Small intestine (tissue), 7 donors: ENCODE results near the gene ZCCHC14. TPM values are rescaled to one million over a fixed set of nuclear protein-coding genes. Genes with fewer than 3 reads are reported as not detected.

Experiments
- DNase-seq, 2 donors: peaks; one replicate each; pipeline versions ENCODE4 v3.0.0 to v3.0.0-alpha.2; 2013
- FAIRE-seq: peaks from 2 replicates; lab custom pipeline; 2012; peaks lifted over from hg19 to GRCh38; lab: Jason Lieb, UNC
- H3K27ac ChIP-seq, 3 donors: one replicate each; pipeline ENCODE4 v1.5.1; 2013; ENCODE audit warnings: low read length in 2 of 3, mild to moderate bottlenecking in 2 of 3, control low read depth in 1 of 3, inconsistent platforms in 1 of 3, low read depth in 1 of 3, moderate library complexity in 1 of 3
- H3K27me3 ChIP-seq, 3 donors: one replicate each; pipeline ENCODE4 v1.6.1; 2013; ENCODE audit warnings: low read length in 3 of 3, inconsistent platforms in 1 of 3; ENCODE audit not compliant: control insufficient read depth in 3 of 3, insufficient read depth in 3 of 3
- H3K36me3 ChIP-seq, 3 donors: one replicate each; pipeline ENCODE4 v1.6.1; 2013; ENCODE audit warnings: low read length in 3 of 3, inconsistent platforms in 1 of 3, low read depth in 1 of 3, mild to moderate bottlenecking in 1 of 3, moderate library complexity in 1 of 3; ENCODE audit not compliant: control insufficient read depth in 3 of 3, insufficient read depth in 2 of 3
- H3K4me1 ChIP-seq, 3 donors: one replicate each; pipeline ENCODE4 v1.6.1; 2013; ENCODE audit warnings: low read length in 2 of 3, inconsistent platforms in 1 of 3, low read depth in 1 of 3, mild to moderate bottlenecking in 1 of 3, moderate library complexity in 1 of 3; ENCODE audit not compliant: control insufficient read depth in 3 of 3, insufficient read depth in 2 of 3
- H3K4me3 ChIP-seq, 3 donors: one replicate each; pipeline ENCODE4 v1.5.1; 2013; ENCODE audit warnings: low read length in 3 of 3, control low read depth in 1 of 3, inconsistent platforms in 1 of 3, low read depth in 1 of 3, mild to moderate bottlenecking in 1 of 3, moderate library complexity in 1 of 3
- H3K9me3 ChIP-seq, 2 donors: one replicate each; pipeline ENCODE4 v1.6.1; 2013; ENCODE audit warnings: low read depth in 1 of 2, low read length in 1 of 2; ENCODE audit not compliant: control insufficient read depth in 2 of 2, insufficient read depth in 1 of 2
- WGBS, 3 donors: extraction: QIAGEN DNeasy Blood & Tissue Kit; methylation state at CpG; one replicate each; pipeline ENCODE4 v1.1.7; 2013; 5-methylcytosine and 5-hydroxymethylcytosine counted together
- polyA plus RNA-seq, 4 donors: library from polyadenylated mRNA; stranded (reverse) in 3 of 4; unstranded in 1 of 4; fragments of 200-250 nt in 3 of 4; fragments of 120-200 nt in 1 of 4; gene quantifications; one replicate each; pipeline versions ENCODE4 v1.2.1 to v1.2.3, GENCODE V29; 2013
- donor health status: healthy with polysubstance abuse.
- donor health status: control.
- donor health status: control.
- donor health status: Bipolar disorder and iron deficiency.
- donor health status: healthy.

ZCCHC14 gene
- polyA plus RNA-seq, 4 donors = 9.2 to 42.8 (median 13.1) TPM

DNA sequence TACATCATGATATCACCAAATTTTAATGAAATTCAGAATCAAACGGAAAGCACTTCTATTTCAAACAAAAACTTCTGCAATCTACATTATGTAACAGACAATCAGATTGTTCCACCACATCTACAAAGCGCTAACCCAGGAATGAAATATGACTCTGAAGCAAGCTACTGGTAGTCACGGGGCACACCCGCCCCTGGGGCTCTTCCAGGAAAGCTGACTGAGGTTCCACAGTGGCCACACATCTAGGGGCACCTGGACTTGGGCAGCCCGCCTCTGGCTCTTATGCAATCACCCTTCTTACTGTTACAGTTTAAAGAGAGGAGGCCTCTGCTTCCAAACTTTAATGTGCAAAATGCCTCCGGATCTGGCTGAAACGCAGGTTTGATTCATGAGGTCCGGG lies 27.5 kb downstream of the ZCCHC14 start:
- DNase-seq = peak; percentile 70 to 85
- no peak for FAIRE-seq
- no peak overlapping the region for H3K4me3 ChIP-seq
- peaks cover 0 to 44% (median 0%) of the 10 kb centered on the region in 3 donors for H3K36me3 ChIP-seq
- H3K27me3 ChIP-seq = no peaks in the 10 kb centered on the region
- H3K27ac ChIP-seq = peak overlapping the region; percentile 63 to 98 (median 88)
- H3K4me1 ChIP-seq = peaks cover 6 to 32% (median 18%) of the 10 kb centered on the region in 3 donors
- H3K9me3 ChIP-seq = no peaks in the 10 kb centered on the region
- 20 to 25% (median 22%) methylated on average over 8 of the region's 8 CpGs for WGBS, 3 donors

DNA sequence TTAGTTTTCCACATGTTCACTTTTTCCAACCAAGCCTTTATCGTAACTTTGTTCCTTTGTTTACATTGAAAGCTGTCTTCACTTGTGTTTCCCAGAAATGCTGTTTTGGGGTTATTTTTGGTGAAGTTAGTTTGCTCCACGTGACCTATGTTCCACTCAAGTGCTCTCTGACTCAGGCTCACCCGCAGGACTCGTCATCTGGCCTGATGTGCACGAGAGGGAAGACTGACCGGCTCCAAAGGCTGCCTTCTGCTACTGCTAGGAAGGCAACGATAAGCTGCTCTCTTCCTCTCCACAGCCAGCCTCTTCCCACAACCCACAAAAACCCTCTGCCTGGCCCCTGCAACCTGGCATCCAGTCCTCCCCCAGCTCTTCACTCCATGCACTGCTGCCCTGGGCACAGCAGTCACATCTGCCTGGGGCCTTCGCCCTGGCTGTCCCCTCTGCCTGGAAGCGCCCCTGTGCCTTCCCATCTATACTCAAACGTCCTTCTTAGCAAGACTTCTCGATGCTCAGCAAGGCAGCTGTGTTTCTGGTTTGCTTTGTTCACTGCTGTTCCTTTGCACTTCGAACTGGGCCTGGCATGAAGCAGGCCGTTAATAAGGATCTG lies 28.0 kb downstream of the ZCCHC14 start:
- peak; percentile 58 to 66 for DNase-seq
- peak overlapping the region; percentile 63 to 98 (median 88) for H3K27ac ChIP-seq
- no peak overlapping the region for H3K4me3 ChIP-seq
- peaks cover 0 to 43% (median 2%) of the 10 kb centered on the region in 3 donors for H3K36me3 ChIP-seq
- H3K27me3 ChIP-seq = no peaks in the 10 kb centered on the region
- peaks cover 6 to 31% (median 18%) of the 10 kb centered on the region in 3 donors for H3K4me1 ChIP-seq
- no peak for FAIRE-seq
- H3K9me3 ChIP-seq = no peaks in the 10 kb centered on the region
- WGBS, 3 donors = 11 to 18% (median 11%) methylated on average over 13 of the region's 13 CpGs

DNA sequence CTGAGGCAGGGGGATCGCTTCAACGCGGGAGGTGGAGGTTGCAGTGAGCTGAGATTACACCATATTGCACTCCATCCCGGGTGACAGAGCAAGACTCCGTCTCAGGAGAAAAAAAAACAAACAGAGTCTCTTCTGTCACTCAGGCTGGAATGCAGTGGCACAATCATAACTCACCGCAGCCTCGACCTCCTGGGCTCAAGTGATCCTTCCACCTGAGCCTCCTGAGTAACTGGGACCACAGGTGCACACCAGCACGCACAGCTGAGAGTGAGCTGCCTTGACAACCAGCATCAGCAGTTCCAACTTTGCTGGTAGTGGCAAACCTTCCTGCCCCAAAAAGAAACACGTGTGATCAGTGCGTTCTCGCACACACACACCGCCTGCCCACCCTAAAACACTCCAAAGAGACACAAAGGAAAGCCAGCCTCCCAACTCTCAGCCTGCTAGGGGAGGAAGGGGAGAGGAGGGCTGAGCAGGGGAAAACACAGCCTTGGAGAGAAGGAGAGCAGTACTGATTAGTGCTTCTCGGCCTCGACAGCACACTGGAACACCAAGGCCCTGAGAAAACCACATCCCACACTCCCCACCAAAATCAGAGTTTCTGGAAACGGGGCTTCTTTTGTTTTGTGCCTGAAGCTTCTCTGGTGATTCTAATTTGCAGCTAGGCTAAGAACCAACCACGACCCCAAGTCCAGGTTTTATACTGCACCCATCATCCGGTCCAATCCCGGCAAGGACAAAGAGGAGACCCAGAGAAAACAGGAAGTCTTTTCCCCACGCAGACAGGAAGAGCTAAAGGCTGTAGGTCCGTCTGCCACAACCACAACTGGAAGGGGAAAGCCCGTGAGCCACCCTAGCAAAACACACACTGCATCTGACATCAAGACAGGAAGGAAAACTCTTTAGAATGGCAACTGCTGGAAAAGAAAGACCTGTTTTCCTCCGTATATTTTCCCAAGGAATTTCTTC lies 28.8 kb downstream of the ZCCHC14 start:
- Histone ChIP-seq H3K4me3 (no peak overlapping the region), H3K9me3 (no peaks in the 10 kb centered on the region), H3K27ac (peak overlapping the region; percentile 63 to 98 (median 88)), H3K36me3 (peaks cover 0 to 42% (median 3%) of the 10 kb centered on the region in 3 donors), H3K27me3 (no peaks in the 10 kb centered on the region), H3K4me1 (peaks cover 6 to 31% (median 17%) of the 10 kb centered on the region in 3 donors)
- 44 to 58% (median 53%) methylated on average over 21 to 22 of the region's 22 CpGs for WGBS, 3 donors
- no peak for FAIRE-seq
- DNase-seq = peak in 1 of 2 donors; percentile 38

DNA sequence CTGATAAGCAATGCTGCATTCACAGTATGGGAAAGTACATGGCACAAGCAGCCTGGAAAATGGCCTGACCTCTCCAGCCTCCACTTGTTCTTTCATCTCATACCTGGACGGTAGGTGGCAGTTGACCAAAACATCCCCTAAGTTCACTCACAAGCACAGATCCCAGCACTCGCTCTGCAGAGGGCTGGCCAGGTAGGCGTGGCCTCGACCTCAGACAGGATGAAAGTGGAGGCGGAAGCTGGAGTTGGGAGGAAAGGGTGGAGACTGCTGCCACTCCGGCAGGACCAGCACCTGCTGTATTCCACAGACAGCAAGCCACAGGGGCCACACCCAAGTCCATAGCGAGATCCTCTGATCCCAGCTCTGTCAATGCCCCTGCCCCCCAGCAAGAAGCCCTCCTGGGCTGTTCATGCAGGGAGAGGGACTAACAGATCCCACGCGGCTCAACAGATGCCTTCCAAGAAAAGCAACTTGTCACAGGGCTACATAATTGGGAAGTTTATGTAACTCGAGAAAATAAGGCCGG lies 31.3 kb downstream of the ZCCHC14 start:
- H3K9me3 ChIP-seq = no peaks in the 10 kb centered on the region
- no peak for FAIRE-seq

DNA sequence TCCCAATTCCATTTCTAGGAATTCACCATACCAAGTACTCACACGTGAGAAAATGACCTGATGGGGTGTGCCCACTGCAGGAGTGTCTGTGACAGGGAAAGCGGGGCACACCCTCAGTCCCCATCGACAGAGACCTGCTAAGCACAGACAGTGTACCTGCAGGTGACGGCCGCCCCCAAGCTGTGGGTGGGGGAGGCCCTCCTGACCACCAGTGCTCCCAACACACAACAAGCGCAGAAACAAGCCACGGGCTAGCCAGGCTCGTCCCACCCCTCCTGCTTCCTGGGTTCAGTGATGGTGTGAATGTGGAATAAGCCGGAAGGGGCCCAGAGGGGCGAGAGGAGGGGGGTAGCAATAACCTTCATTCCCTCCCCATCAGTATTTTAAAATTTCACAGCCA lies 31.9 kb downstream of the ZCCHC14 start:
- no peak for DNase-seq
- Histone ChIP-seq H3K36me3 (peaks cover 0 to 51% (median 3%) of the 10 kb centered on the region in 3 donors), H3K4me1 (peaks cover 6 to 42% (median 15%) of the 10 kb centered on the region in 3 donors), H3K9me3 (no peaks in the 10 kb centered on the region), H3K4me3 (no peak overlapping the region), H3K27ac (peak overlapping the region in 2 of 3 donors; percentile 26 to 33), H3K27me3 (no peaks in the 10 kb centered on the region)
- 58 to 70% (median 58%) methylated on average over 10 of the region's 10 CpGs for WGBS, 3 donors
- no peak for FAIRE-seq

More for the DNA sequence above, 31.3 kb downstream of the ZCCHC14 start:
- DNase-seq = peak; percentile 97 to 99
- WGBS, 3 donors = 10 to 27% (median 21%) methylated on average over 11 of the region's 11 CpGs
- H3K4me3 ChIP-seq = peak overlapping the region in 1 of 3 donors; percentile 14
- H3K36me3 ChIP-seq = peaks cover 0 to 51% (median 3%) of the 10 kb centered on the region in 3 donors
- H3K27me3 ChIP-seq = no peaks in the 10 kb centered on the region
- H3K27ac ChIP-seq = peak overlapping the region; percentile 69 to 83 (median 74)
- peaks cover 6 to 47% (median 21%) of the 10 kb centered on the region in 3 donors for H3K4me1 ChIP-seq

DNA sequence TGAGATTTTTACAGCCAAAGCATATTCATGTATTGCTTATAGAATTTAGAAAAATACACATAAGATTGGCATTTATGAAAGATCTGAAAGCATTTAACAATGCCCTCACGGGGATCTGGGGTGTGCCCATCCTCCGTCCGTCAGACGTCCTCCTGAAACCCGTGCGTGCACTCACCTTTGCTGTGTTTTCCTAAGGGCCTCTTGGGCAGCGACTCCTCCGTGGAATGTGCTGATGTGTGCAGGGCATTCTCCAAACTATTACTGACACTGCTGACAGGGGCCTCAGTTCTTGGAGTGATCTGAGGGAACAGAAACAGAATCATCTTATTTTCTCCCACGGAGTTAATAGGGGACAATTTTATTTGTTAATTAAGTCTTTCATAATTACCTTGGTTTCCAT lies 33.0 kb downstream of the ZCCHC14 start:
- peak in 1 of 2 donors; percentile 50 for DNase-seq
- FAIRE-seq = no peak
- Histone ChIP-seq H3K4me1 (peaks cover 2 to 38% (median 12%) of the 10 kb centered on the region in 3 donors), H3K27me3 (no peaks in the 10 kb centered on the region), H3K36me3 (peaks cover 0 to 55% (median 3%) of the 10 kb centered on the region in 3 donors), H3K27ac (peak overlapping the region in 1 of 3 donors; percentile 26), H3K9me3 (no peaks in the 10 kb centered on the region), H3K4me3 (no peak overlapping the region)
- WGBS, 3 donors = 83 to 87% (median 83%) methylated on average over 9 of the region's 9 CpGs

DNA sequence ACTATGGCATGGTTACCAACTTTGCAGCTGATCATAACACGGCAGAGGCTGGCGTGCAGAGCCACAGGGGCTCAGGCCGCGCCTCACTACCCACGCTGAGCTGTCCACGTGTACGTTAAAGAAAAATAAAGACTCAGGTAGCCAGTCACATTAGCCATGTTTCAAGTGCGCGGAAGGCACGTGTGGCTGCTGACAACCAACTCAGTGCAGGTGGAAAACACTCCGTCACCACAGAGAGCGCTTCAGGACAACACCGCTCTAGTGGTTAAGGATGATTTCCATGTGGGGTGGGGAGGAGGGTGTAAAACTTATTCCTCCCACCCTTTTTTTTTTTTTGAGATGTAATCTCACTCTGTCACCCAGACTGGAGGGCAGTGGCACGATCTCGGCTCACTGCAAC lies 33.8 kb downstream of the ZCCHC14 start:
- 92 to 95% (median 95%) methylated on average over 15 of the region's 15 CpGs for WGBS, 3 donors
- Histone ChIP-seq H3K27me3 (no peaks in the 10 kb centered on the region), H3K9me3 (no peaks in the 10 kb centered on the region), H3K36me3 (peaks cover 0 to 54% (median 3%) of the 10 kb centered on the region in 3 donors), H3K4me1 (peaks cover 0 to 30% (median 8%) of the 10 kb centered on the region in 3 donors), H3K4me3 (no peak overlapping the region), H3K27ac (peak overlapping the region in 1 of 3 donors; percentile 89)
- DNase-seq = no peak
- FAIRE-seq = no peak

DNA sequence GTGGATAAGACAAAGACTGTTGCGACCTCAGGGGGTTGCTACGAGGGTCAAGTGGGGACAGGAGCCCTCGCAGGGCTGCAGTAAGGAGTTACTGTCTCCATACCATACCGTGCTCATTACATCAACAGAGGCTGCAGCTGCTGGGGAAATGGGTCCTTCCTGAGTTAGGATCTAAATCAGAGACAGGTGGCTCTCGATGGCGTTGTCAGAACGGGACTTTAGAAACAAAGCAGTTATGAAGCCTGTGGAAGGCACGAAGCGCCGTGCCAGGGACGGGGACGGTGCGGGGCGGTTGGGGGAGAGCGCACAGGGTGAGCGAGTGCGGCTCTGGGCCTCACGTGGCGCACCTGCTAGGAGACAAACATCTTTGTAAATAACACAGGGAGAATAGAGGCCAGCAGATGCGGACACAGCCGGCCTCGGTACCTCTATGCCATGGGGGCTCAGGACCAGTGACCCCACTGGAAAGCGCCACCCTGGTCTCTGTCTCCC lies 34.4 kb downstream of the ZCCHC14 start:
- Histone ChIP-seq H3K4me3 (no peak overlapping the region), H3K36me3 (peaks cover 0 to 51% (median 3%) of the 10 kb centered on the region in 3 donors), H3K4me1 (peaks cover 0 to 28% (median 6%) of the 10 kb centered on the region in 3 donors), H3K27me3 (no peaks in the 10 kb centered on the region), H3K27ac (peak overlapping the region in 1 of 3 donors; percentile 89), H3K9me3 (no peaks in the 10 kb centered on the region)
- DNase-seq (no peak), FAIRE-seq (no peak)
- WGBS, 3 donors = 89 to 92% (median 92%) methylated on average over 22 to 23 of the region's 23 CpGs
